ENCODE data around the gene NODAL.
"Not testable (repeated sequence)": the region's sequence is repeated elsewhere in the genome, so short reads cannot be mapped to it uniquely, and the experiment has no call there.

The NODAL gene

GRCh38 chr10:70441161-70441894 lies at the start of gene NODAL:
TSS of gene NODAL (minus strand) at chr10:70441681. CDS start at chr10:70441667, 14 bp downstream.
- no peak for TF ChIP-seq CTCF (conservative IDR thresholded peaks at IDR 0.05; ENCODE audit: control insufficient read depth, insufficient read depth, low read depth, low read length)
- no peak within 1 kb of the TSS for H3K4me3 ChIP-seq (ENCODE audit: control insufficient read depth, low read depth, low read length)
- no peak for DNase-seq (ENCODE audit: low read depth)

DNA sequence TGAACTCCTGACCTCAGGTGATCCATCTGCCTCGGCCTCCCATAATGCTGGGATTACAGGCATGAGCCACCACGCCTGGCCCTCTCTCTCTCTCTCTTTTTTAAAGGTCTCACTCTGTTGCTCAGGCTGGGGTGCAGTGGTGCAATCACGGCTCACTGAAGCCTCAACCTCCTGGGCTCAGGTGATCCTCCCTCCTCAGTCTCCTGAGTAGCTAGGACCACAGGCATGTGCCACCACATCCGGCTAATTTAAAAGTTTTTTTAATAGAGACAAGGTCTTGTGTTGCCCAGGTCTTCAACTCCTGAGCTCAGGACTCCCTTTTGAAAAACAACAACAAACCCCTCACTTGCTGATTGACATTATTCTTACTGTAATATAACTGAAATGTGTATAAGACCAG lies 48.7 kb upstream of the NODAL start:
- DNase-seq (ENCODE audit: low read depth) = no peak

GRCh38 chr10:70487824-70488223 lies 46.3 kb upstream of the NODAL start:
- TF ChIP-seq CTCF (conservative IDR thresholded peaks at IDR 0.05; ENCODE audit: control insufficient read depth, insufficient read depth, low read depth, low read length) = no peak
- DNase-seq (ENCODE audit: low read depth) = no peak
- no peak overlapping the region for H3K4me3 ChIP-seq (ENCODE audit: control insufficient read depth, low read depth, low read length)

More for the DNA sequence above, 48.7 kb upstream of the NODAL start:
- H3K4me3 ChIP-seq (ENCODE audit: control insufficient read depth, low read depth, low read length) = no peak overlapping the region
- no peak for TF ChIP-seq CTCF (conservative IDR thresholded peaks at IDR 0.05; ENCODE audit: control insufficient read depth, insufficient read depth, low read depth, low read length)

DNA sequence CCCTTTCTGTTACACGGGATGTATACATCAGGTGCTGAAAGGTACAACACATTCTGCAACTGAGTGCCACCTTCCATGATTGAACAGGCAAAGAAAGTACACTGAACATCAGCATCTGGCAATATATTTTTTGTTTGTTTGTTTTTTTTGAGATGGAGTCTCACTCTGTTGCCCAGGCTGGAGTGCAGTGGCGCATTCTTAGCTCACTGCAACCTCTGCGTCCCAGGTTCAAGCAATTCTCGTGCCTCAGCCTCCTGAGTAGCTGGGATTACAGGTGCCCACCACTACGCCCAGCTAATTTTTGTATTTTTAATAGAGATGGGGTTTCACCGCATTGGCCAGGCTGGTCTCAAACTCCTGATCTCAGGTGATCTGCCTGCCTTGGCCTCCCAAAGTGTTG lies 42.4 kb upstream of the NODAL start:
- DNase-seq (ENCODE audit: low read depth); H3K4me3 ChIP-seq (ENCODE audit: control insufficient read depth, low read depth, low read length): not testable (repeated sequence)

- no peak overlapping the region for H3K4me3 ChIP-seq (ENCODE audit: control insufficient read depth, low read depth, low read length)
- DNase-seq (ENCODE audit: low read depth) = no peak
- no peak for TF ChIP-seq CTCF (conservative IDR thresholded peaks at IDR 0.05; ENCODE audit: control insufficient read depth, insufficient read depth, low read depth, low read length)
These were observed 41.7 kb upstream of the NODAL start for GRCh38 chr10:70482982-70483760.

DNA sequence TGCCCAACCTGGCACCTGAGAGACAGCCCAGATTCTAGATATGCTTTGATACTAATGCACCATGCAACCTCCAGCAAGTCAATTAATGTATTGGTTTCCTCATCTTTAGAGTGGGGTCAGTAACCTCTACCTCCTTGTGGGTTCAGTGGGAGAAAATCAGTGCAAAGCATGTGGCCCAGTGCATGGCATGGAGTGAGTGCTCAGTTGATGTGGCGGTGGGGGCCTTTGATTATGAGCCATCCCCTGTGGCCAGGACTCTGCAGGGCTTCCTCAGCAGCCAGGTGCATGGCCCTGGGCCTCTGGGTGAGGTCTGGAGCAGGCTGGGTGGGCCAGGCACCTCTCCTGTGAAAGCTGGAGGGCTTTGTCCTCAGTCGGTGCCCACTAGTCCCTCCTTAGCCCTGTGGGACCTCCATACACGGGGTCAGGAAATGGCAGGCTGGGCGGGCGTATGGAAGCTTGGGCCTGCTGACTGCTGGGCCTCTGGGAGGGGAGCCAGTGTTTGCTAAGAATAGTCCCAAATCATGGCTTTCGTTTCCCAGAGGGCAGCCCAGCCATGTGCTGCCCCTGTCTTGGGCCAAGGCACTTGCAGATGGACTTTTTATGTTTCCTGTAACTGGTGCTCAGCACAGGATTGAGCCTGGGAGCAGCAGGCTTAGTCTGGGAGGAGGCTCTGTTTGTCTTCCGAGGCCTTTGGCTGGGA lies 40.5 kb upstream of the NODAL start:
- no peak for TF ChIP-seq CTCF (conservative IDR thresholded peaks at IDR 0.05; ENCODE audit: control insufficient read depth, insufficient read depth, low read depth, low read length)

GRCh38 chr10:70481105-70481504 lies 39.6 kb upstream of the NODAL start:
- no peak for DNase-seq (ENCODE audit: low read depth)
- no peak overlapping the region for H3K4me3 ChIP-seq (ENCODE audit: control insufficient read depth, low read depth, low read length)
- no peak for TF ChIP-seq CTCF (conservative IDR thresholded peaks at IDR 0.05; ENCODE audit: control insufficient read depth, insufficient read depth, low read depth, low read length)

More for the DNA sequence above, 40.5 kb upstream of the NODAL start:
- DNase-seq (ENCODE audit: low read depth) = no peak
- H3K4me3 ChIP-seq (ENCODE audit: control insufficient read depth, low read depth, low read length) = no peak overlapping the region

Measured in fibroblast of mammary gland (primary cell).